Upper lobe of left lung (tissue), 4 donors: Measurements from ENCODE around the gene KCNMA1.

Source experiments
- POLR2AphosphoS5 ChIP-seq, 2 donors: sonication (generic); formaldehyde crosslinking; IDR thresholded peaks; one replicate each; pipeline ENCODE4 v1.5.1; 2017; ENCODE audit warnings: antibody characterized with exemption in 2 of 2
- TF ChIP-seq, protein P1 (sequence below), 6 experiments: fragments of 450-650 bp in 4 of 6; fragments of 200-600 bp in 2 of 6; sonication (generic) in 2 of 6; IDR thresholded peaks; one replicate each; pipeline ENCODE4 v1.5.1; 2016 to 2019; ENCODE audit warnings: antibody characterized with exemption in 6 of 6

DNA sequence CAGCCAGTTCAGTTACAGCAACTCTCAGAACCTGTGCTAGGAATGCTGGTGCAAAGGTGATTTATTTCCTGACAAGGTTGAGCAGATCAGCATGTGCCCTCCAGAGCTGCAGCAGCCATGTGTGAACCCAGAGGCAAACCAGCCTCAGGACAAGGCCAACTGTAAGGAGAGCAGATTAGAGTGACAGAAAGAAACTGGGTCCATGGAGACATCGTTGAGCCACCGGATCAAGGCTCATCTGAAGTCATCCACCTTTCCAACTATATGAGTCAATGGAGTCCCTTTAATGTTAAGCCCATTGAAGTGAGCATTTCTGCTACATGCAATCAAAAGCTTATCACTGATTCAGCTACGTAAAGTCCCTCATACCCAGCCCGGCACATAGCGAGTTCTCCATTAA is 26.4 kb downstream of the KCNMA1 start:
- TF ChIP-seq, protein P1, sequence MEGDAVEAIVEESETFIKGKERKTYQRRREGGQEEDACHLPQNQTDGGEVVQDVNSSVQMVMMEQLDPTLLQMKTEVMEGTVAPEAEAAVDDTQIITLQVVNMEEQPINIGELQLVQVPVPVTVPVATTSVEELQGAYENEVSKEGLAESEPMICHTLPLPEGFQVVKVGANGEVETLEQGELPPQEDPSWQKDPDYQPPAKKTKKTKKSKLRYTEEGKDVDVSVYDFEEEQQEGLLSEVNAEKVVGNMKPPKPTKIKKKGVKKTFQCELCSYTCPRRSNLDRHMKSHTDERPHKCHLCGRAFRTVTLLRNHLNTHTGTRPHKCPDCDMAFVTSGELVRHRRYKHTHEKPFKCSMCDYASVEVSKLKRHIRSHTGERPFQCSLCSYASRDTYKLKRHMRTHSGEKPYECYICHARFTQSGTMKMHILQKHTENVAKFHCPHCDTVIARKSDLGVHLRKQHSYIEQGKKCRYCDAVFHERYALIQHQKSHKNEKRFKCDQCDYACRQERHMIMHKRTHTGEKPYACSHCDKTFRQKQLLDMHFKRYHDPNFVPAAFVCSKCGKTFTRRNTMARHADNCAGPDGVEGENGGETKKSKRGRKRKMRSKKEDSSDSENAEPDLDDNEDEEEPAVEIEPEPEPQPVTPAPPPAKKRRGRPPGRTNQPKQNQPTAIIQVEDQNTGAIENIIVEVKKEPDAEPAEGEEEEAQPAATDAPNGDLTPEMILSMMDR (IDR thresholded peaks at IDR 0.05), result no peak
- TF ChIP-seq POLR2AphosphoS5 (IDR thresholded peaks at IDR 0.05), result no peak
